ENCODE measurements around the gene SASH1.
"Not testable (repeated sequence)": the region's sequence is repeated elsewhere in the genome, so short reads cannot be mapped to it uniquely, and the experiment has no call there.

The SASH1 gene

GRCh38 chr6:148329596-148330381, 12.8 kb upstream of the SASH1 start:
- DNase-seq = no peak

- no peak for DNase-seq
Measured at GRCh38 chr6:148332088-148332487, 10.6 kb upstream of the SASH1 start.

GRCh38 chr6:148336901-148337300, 5.7 kb upstream of the SASH1 start:
- DNase-seq = no peak

GRCh38 chr6:148339766-148340165, 2.9 kb upstream of the SASH1 start:
- DNase-seq = no peak

GRCh38 chr6:148340586-148341297, 1.9 kb upstream of the SASH1 start:
- no peak for DNase-seq

GRCh38 chr6:148342100-148342349, 613 bp upstream of the SASH1 start:
- no peak for DNase-seq

GRCh38 chr6:148343047-148343782, 577 bp downstream of the SASH1 start:
- no peak for DNase-seq

- DNase-seq = no peak
Measured at GRCh38 chr6:148345176-148345575, 2.5 kb downstream of the SASH1 start.

GRCh38 chr6:148345578-148345977, 2.9 kb downstream of the SASH1 start:
- DNase-seq = no peak

- DNase-seq = no peak
Measured at GRCh38 chr6:148346681-148347440, 4.2 kb downstream of the SASH1 start.

GRCh38 chr6:148347441-148348054, 4.9 kb downstream of the SASH1 start:
- DNase-seq = no peak

GRCh38 chr6:148348335-148348734, 5.7 kb downstream of the SASH1 start:
- no peak for DNase-seq

GRCh38 chr6:148348778-148349177, 6.1 kb downstream of the SASH1 start:
- no peak for DNase-seq

- DNase-seq = no peak
Measured at GRCh38 chr6:148349466-148349865, 6.8 kb downstream of the SASH1 start.

- no peak for DNase-seq
Measured at GRCh38 chr6:148351309-148351708, 8.7 kb downstream of the SASH1 start.

- not testable (repeated sequence) for DNase-seq
Measured at GRCh38 chr6:148352421-148352820, 9.8 kb downstream of the SASH1 start.

GRCh38 chr6:148358196-148358785, 15.7 kb downstream of the SASH1 start:
- no peak for DNase-seq

GRCh38 chr6:148359228-148359627, 16.6 kb downstream of the SASH1 start:
- DNase-seq = no peak

GRCh38 chr6:148364056-148364824, 21.6 kb downstream of the SASH1 start:
- DNase-seq = no peak

GRCh38 chr6:148365041-148365440, 22.4 kb downstream of the SASH1 start:
- DNase-seq = no peak

GRCh38 chr6:148367411-148368024, 24.9 kb downstream of the SASH1 start:
- DNase-seq = peak; percentile 18
